ENCODE results near the gene SREK1IP1. TPM values are rescaled to one million over a fixed set of nuclear protein-coding genes. Genes with fewer than 3 reads are reported as not detected.

The SREK1IP1 gene
- total RNA-seq, 4 donors from 2014 or later, result 8.3 to 13.2 (median 9.7) TPM

- no peak for ATAC-seq (ENCODE audit: low FRiP score)
- no peak for TF ChIP-seq CTCF (IDR thresholded peaks at IDR 0.05)
- DNase-seq (ENCODE audit: low spot score), result no peak
Observed at GRCh38 chr5:64670277-64670676, 98.2 kb downstream of the SREK1IP1 start.

Other genes starting within 250 kb of the SREK1IP1 start
- gene SHISAL2B, start 78.2 kb downstream of the SREK1IP1 start, total RNA-seq, result 1 to 10 TPM in 1 of 4 donors, under 1 TPM in 1, not detected in 2; 0.69 to 2.1 TPM
- gene CWC27, start 239 bp upstream of the SREK1IP1 start, total RNA-seq, result 10 to 100 TPM in 3 of 4 donors, 1 to 10 TPM in 1; 9.6 to 18.4 (median 12.6) TPM